Activated CD8-positive, alpha-beta memory T cell treated with anti-CD3 and anti-CD28 coated beads for 24 hours (primary cell): ENCODE data around the gene NLRP13.

Experiments
- DNase-seq: peaks from one replicate; pipeline ENCODE4 v3.0.0-alpha.2; 2020

The NLRP13 gene

GRCh38 chr19:55898911-55899310 lies 33.2 kb downstream of the NLRP13 start:
- DNase-seq, result no peak

GRCh38 chr19:55882626-55883025 lies 49.5 kb downstream of the NLRP13 start:
- no peak for DNase-seq

DNA sequence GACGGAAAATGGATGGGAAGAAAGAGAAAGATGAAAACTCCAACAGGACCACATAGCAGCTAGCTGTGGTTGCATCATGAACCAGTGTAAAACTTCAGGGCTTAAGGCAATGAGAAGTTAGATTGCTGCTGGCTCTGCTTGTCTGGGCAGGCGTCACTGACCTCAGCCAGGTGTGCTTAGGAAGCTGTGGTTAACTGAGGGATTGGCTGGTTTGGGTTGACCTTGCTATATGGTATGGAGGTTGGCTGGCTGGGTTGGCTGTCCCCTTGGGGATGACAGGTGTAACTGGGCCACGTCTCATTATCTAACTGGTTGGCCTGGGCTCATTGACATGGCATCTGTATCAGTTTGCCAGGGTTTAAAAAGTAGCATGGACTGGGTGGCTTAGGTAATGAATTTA lies 54.9 kb downstream of the NLRP13 start:
- DNase-seq, result no peak

GRCh38 chr19:55870736-55871135 lies 61.4 kb downstream of the NLRP13 start:
- DNase-seq, result no peak

GRCh38 chr19:55867101-55867500 lies 65.0 kb downstream of the NLRP13 start:
- DNase-seq, result no peak

DNA sequence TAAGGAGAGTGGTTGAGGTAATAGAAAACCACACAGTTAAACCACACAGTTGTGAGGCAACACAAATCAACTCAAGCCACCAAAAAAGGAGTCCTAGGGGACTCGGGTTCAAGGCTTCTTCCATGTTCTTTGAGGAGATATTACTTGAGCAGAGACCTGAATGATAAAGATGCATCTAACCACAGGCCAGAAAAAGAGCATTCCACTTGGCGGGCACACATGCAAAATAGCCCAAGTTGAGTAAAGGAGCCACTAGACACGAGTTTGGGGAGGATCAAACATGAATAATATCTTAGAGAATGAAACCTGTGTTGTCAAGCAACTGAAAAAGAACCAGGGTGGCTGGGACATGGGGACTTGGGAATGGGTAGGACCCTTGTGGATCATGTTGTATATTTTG lies 65.6 kb downstream of the NLRP13 start:
- no peak for DNase-seq

GRCh38 chr19:55858969-55859368 lies 73.2 kb downstream of the NLRP13 start:
- no peak for DNase-seq

GRCh38 chr19:55858401-55858800 lies 73.7 kb downstream of the NLRP13 start:
- no peak for DNase-seq

GRCh38 chr19:55857974-55858373 lies 74.2 kb downstream of the NLRP13 start:
- no peak for DNase-seq

DNA sequence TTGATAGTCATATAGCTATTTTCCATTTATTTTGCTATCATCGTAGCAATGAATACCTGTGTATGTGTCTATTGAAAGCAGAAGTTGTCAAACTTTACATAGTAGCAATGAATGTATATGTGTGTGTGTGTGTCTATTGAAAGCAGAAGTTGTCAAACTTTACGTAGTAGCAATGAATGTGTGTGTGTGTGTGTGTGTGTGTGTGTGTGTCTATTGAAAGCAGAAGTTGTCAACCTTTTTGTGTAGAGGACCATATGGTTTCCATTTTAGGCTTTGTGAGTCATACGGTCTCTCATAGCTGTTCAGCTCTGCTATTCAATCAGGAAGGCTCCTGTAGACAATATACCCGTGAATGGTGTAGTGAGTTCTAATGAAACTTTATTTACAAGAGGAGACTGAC lies 75.0 kb downstream of the NLRP13 start:
- no peak for DNase-seq

DNA sequence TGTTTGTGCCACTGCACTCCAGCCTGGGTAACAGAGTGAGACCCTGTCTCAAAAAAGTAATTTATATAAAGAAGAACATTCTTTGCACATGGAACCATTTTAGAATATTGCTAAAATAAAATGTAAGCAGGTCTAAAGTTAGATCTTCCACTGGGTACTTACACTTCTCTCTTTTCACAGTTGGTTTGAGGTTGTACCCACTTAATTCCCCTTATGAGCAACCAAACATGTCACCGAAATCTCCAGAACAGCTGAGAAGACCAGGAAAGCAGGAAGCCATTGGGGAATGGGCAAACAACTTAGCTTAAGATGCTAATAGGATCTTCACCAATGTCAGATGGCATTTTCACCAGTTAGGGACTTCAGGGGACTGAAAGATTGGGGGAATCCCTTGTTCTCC lies 77.0 kb downstream of the NLRP13 start:
- no peak for DNase-seq
